Stimulated activated CD8-positive, alpha-beta memory T cell treated with anti-CD3 and anti-CD28 coated beads, Interleukin-15, amount 100 ng/mL, for 1 hour (primary cell): Measurements from ENCODE around the gene RSPO3.

Experiments used
- DNase-seq: peaks from one replicate; pipeline ENCODE4 v3.0.0-alpha.2; 2020; ENCODE audit warnings: low read depth

Gene RSPO3

DNA sequence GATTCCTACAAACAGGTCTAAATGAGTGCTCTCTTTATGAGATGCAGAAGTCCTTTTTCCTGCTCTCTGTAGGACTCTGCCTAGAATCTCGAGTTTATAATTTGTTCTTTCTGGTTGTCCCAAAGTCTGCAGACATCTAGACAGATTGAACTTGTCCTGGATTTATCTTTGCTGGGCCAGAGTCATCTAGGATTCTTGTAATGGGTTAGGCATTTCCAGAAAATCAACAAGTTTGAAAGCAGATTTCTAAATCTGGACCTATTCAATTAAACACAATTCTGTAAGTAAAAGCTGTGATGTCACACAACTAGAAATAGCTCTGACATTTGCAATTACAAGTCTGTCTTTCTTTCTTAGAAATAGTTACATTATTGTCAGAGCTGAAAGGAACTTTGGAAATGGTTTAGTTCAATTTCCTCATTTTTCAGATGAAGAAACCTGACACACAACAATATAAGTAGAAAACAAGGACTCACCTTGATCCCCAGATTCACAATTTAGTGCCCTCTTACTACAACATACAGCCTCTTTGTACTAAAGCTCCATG is 4.2 kb upstream of the RSPO3 start:
- DNase-seq: no peak

DNA sequence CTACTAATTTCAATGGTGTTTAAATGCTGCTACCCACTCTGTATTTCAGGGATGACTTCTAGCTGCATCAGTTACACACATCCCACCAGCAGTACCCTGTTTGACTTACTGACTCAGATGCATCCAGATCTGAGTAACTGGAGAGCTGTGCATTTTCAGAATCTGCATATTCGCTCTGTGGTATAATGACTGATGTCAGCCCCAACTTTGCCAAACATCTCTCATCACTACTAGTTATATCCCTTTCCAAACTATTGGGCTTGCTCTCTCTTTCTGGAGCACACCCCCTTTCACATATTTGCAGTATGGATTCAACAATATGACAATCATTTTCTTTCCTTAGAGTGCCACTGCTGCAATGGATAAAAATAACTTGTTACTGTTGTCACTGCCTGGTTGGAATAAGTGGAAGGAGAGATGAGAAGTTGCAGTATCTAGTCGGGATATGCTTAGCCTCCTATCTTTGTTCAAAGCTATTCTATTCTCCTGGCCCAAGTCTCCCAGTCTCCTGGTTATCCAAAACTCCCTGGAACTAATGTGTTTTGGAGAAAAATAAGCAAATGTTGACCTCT is 3.3 kb upstream of the RSPO3 start:
- no peak for DNase-seq

DNA sequence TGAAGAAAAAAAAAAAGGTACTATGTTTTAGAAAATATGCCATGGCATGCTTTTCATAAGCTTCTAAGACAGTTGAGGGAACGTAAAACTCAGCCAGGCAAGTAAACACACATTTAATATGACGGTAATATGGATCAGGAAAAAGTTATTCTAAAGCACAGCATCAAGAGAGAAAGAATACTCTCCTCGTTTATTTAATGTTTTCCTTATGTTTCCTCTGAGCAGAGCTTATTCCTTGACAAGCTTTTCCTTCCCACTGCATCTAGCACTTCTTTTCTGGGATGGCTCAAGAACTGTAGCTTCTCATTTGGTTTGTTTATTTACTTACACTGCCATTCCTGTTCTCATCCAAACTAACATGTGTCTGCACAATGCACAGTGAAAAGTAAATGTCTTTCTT is 2.7 kb upstream of the RSPO3 start:
- DNase-seq: no peak

DNA sequence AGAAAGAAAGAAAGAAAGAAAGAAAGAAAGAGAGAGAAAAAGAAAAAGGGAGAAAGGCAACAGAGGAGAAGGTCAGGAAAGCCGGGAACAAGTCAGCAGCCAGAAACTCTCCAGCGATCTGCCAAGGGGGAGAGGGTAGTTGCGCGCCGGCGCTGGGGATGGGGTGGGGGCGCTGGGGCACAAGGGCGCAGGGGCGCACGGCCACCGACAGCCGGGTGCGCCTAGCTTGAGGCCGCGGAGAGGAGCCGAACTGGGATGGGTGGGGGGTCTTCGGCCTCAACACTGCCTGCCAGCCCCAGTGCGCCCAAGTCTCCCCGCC is 533 bp upstream of the RSPO3 start:
- DNase-seq: no peak

DNA sequence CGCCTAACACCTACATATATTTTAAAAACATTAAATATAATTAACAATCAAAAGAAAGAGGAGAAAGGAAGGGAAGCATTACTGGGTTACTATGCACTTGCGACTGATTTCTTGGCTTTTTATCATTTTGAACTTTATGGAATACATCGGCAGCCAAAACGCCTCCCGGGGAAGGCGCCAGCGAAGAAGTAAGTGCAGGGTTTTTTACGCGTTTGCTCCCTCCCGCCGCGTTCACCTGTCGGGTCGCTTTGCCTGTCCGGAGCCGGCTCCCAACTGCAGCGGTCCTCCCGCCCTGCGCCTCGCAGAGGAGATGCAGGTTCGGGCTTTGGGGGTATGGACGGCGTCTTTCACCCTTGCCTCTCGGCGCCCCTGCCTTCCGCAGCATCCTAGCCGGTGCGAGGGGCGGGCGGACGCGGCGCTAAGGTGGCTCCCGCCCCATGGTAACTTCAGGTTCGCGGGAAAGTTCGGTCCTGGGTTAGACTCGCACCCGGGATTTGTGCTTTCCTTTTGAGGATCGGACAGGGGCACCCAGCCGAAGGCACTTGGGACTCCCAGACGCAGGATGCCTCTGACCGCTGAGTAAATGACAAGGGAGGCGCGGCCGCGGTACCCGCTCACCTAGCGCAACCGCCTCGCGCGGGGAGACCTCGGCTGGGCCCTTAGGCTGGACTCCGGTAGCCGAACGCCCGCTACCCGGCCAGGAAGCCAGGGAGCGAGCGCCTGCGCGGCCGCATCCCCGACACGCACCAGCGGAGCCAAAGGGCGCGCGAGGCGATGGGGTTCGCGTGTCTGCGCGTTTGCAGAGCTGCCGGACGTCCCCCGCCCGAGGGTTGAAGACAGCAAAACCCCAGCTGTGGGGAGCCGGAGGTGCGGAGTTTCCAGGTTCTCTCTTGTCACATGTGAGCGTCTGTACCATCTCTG is 891 bp downstream of the RSPO3 start:
- no peak for DNase-seq

DNA sequence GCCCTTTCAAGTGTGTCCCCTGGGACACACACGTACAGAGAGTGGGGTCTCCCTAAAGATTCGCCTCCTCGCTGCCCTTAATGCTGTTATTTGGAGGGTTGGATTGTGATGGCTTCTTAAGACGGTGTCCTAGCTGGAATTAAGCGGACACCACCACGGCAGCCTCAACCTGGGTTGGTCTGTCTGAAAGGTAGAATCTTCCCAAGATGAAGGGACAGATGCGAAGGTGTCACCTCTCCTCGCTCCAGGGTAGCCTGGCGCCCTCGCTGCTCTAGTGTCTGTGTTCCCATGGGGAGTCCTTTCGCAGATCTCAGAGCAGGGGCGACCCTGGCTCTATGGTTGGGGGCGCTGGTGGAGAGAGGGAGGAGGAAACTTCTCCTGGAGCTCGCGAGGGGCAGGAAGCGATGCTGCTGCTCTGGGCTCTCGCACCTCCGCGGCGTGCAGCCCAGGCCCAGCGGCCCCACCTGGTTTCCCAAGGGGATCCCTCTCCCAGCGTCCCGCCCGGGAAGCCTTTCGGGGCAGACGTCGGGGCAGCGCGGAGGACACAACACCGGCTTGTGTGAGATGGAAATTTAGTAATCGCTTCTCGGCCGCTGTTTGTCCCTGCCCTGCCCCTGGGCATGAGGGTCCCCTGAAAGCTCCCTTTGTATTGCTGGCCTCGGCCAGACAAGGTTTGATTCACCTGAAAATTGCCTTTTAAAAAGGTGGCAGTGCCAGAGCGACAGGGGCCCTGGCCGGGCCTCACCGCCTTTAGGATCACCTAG is 1.7 kb downstream of the RSPO3 start:
- no peak for DNase-seq

DNA sequence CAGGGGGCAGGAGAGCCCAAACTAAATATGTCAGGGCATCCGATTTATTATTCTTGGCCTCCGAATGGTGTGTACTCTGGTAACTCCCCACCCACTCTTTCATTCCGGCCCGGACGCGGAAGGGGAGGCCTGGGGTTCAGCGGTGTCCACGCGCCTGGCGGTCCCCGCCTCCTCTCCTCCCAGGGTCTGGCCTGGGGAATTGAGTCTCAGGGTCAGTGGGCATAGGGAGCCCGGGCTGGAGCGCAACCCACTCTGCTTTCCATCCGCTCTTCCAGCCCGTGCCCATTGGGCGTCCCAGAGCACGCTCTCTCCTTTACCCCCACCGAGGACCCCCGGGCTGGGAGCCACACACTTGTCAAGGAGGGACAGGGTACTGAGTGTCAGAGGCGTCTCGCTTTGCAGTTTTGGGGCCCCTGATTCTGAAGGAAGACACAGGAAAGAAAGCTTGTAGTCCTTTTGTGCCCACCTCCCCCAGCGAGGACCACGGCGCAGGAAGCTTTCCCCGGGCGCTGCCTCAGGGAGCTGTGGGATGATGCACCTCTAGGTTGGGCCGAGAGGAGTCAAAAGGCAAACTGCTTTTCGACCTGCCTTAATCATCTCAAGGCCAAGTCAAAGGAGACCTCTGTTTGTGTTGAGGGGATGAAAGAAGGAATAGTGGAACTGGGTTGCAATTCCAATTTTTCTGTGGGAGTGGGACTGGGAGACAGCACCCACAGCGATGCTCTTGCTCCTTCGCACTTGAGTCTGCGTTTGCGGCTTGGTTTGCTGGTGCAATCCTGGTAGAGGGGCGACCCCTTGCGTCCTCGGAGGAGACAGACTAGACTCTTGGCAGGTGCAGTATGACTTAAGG is 2.5 kb downstream of the RSPO3 start:
- peak; percentile 12 for DNase-seq

DNA sequence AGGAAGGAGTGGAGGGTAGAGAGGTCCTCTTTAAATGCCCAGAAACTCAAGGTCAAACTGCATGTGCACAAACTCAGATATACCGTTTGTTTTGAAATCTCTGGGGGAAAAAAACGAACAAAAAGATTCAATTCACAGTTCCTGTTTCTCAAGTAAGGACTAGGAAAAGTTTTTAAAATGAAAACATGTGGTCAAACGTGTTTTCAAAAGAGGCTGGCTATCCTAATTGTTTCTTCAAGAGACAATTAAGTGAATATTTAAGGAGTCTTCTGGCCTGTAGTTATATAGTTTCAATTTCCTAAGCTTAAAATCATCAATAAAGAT is 3.1 kb downstream of the RSPO3 start:
- DNase-seq: no peak

DNA sequence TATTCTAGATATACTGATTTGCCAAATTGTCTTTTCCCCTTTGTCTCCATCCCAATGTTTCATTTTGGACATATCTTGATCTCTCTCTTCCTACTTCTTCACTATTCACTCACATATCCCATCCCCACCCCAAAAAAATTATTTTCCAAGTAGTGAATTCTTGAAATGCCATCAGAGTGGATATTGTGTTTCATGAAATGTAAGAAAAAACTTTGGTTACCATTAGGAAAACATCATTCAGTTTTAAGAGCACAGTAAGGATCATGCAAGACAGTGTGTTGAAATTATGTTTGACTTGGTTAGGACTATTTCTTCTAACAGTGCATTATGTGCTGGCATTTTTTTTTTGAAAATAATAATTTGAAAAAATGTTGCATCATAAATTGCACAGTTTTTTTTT is 5.7 kb downstream of the RSPO3 start:
- no peak for DNase-seq

DNA sequence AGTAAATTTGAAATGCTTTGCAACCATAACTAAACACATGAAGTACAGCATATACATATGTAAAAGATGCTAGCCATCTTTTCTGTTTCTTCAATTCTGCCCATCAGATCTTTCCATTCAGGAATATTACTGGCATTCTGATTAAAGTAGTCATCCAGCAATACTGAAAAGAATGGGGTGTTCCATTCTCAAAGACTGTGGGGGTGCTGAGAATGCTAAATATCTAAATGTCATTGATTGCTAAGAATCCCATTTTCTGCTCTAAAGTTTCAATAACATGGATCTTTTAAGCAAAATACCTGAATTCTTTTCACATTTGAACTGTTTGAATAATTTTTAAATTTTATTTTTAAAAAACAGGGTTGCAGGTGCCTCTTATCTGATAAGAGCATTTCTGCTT is 6.2 kb downstream of the RSPO3 start:
- no peak for DNase-seq

DNA sequence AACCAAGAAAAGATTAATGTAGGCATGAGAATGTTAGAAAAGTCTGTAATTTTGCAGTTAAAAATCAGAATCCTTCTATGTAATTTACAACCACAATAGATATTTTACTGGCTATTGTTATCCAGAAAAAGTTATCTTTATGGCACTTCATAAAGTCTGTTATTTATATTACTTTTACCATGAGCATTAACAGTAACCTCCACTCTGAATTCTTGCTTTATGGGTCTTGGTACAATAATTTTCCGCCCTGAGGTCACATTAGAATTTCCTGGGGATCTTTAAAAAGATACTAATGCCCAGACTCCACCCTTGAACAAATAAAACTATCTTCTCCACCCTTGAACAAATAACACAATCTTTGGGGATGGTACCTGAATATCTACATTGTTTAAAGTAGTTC is 9.6 kb downstream of the RSPO3 start:
- DNase-seq: no peak

DNA sequence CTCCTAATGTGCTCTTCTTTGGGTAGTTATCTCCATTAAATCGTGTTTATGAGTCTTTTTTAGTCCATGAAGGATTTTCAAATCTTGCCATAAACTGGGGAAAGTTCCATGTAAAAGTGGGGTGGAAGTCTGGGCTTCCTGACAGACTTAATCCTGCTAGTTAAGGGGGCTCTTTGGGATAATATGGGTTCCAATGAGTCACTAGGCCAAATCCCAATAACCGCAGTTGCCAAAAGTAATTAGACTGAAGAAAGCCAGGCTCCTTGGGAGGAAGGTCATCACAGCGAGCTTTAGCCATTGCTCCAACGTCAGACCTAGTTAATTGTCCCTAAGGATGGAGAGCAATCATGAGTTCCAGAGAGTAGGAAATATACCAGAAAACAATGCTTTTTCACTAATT is 10.8 kb downstream of the RSPO3 start:
- DNase-seq: no peak

DNA sequence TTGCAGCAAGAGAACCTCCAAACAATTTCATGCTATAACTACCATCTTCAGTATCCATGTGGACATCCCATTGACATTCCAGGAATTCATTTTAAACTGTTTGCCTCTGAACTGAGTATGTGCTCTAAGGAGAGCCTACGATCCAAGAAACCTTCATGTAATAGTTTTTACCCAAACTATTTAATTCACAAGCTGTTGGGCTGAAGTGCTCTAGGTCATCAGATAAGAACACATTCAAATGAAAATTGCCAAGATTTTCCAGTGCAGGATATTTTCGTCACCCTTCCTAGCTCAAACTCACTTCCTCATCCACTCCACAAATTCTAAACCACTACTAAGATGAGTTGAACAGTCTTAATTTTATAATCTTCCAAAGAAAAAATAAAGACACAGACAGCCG is 12.8 kb downstream of the RSPO3 start:
- DNase-seq: no peak

DNA sequence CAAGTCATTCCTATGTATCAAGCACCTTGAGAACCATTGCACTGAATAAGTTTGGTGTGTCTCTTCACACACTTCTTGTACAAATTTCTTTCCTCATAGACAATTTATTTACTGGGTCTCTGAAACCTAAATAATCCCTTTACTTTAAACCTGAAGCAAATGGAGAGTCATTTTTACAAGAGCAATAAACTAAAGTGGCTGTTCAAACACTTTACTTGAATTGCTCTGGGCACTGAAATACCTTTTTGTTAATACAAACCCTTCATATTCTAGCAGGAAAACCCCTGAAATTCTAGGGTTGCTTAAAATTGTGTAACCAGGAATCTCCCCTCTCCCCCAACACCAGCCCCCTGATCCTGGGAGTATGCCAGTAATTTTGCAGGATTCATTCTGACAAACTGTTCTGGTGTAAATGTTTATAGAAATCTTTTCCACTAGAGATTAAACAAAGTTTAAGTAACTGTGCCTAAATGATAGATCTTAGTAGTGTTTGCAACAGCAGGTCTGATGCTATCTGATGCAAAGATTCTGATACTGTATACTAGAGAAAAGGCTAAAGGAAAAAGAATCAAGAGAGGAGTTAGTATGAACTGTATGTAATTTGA is 13.4 kb downstream of the RSPO3 start:
- no peak for DNase-seq

DNA sequence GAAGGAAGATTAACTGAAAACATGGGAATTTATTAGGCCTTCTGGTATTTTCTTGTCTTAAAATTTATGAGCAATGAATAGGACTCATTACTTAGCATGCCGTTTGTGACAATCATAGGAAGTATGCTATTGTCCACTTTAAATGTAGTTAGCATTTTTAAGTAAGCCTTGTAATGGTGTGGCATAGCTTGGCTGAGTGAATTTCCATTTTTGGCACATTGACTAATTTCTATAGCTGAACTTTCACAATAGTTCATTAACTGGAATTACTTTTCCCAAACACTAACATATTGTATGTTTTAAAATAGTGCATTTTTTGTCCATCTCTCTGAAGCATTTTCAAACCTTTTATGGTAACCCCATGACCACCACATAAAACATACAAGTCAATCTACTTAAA is 15.7 kb downstream of the RSPO3 start:
- DNase-seq: no peak

DNA sequence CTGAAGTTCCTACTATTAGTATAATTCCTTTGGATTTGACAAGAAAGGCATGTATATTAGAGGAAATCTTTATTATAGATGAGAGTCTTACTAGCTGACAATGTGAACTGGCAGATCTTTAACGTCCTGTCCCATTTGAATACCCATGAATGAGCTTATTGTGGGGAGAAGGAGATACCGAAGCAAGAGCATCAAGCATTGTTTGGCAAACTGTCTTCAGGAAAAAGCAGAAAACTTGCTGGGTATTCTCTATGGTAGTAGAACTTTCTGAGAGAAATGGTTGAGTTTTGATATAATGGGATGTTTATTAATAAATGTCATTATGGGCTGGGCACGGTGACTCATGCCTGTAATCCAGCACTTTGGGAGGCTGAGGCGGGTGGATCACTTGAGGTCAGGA is 18.3 kb downstream of the RSPO3 start:
- no peak for DNase-seq

DNA sequence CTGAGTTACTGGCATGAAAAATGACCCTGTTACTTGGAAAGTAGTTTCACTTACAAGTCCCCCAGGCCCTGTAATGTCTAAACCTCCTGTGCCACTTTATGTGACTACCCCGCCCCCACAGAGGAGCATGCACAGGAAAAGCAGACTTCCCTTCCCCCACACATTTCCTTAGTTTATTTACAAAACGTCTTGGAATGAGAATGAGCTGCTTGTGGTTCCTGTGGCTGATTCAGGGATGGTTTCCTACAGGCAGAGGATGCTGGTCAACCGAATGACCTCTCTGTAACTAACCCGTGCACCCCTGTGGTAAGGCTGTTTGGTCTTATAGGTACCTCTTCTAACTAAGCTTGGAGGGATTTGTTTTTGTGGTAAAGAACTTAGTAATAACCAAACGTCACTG is 28.5 kb downstream of the RSPO3 start:
- DNase-seq: no peak

DNA sequence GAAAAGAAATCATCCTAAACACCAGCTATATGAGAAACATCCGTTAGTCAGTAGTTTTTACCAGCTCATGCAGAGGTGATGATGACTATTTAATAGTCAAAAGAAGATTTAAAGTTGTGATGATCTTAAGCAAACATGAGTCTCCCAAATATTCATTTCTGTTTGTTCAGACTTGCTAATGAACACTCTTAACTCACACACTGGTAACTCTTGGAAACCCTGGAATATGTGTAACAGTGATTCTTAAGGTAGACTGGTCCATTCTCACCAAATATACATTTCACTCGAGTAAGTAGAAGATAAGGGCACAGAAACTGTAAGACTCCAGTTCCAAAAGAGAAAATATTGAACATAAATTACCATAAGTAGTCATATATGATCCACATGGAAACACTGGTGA is 29.1 kb downstream of the RSPO3 start:
- DNase-seq: no peak

DNA sequence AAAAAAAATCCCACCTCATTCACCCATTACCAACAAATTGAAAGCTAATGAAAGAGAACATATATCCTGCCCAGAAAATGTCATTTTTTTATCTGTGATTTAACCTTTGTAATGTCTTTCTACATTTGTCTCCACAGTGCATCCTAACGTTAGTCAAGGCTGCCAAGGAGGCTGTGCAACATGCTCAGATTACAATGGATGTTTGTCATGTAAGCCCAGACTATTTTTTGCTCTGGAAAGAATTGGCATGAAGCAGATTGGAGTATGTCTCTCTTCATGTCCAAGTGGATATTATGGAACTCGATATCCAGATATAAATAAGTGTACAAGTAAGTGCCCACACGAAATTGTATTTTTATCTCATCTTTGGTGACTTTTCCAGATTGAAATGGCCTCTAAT is 30.0 kb downstream of the RSPO3 start:
- DNase-seq: no peak

DNA sequence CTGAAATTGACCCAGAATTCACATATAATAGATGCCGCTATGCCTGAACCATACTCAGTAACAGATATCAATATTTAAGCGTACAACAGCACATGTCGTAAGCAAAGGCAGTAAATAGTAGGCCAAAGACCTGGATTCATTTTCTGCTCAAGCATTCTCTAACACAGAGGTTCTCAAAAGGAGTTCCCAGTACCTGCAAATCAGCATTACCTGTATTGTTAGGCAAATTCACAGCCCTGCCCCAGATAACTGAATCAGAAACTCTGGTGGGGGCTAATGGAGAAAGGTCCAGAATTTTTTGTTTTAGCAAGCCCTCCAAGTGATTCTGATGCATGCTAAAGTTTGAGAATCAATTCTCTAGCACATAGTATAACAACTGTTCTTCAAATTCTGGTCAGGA is 36.0 kb downstream of the RSPO3 start:
- DNase-seq: no peak

DNA sequence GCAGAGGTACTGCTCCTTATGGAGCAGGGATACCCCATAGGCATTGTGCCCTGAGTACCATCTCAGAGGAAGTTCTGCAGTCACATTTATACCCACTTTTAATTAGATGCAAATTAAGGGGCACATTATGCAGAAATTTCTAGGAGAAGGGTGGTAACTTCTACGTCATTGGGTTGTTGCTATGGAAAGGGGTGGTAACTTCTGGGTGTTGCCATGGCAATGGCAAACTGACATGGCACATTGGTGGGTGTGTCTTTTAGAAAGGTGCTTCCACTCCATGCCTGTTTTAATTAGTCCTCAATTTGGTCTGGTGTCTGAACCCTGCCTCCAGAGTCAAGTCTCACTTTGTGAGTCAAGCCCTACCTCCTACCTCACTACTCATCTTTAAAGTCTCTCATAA is 42.0 kb downstream of the RSPO3 start:
- no peak for DNase-seq

DNA sequence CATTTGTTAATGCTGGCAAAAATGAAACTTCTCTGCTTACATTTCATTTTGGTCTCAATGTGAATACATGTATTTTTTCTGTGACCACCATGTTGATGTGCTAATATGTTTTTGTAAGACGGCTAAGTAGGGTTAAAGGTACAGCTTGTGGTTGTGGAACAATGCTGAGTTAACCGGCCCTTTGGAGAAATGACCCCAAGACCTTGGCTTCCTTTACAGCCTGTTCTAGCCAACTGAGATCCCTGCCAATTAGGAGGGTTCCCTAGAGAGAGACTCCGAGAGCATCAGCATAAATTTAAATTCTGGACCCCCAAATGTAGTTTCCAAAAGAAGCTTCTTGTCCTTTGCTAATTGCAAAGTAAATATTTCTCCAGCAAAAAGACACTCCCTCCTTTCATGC is 44.4 kb downstream of the RSPO3 start:
- DNase-seq: no peak
